SU-DHL-6 (cell line): ENCODE results near the gene TMEM178B.

Source experiments
- H2AFZ ChIP-seq: fragments of 200-600 bp; sonication (generic); 2 replicates; pipeline ENCODE4 v1.6.1; 2014; ENCODE audit warnings: low read depth, mild to moderate bottlenecking, moderate library complexity, mixed read lengths, antibody characterized with exemption, low read length; ENCODE audit not compliant: severe bottlenecking
- H3F3A ChIP-seq: fragments of 200-600 bp; shearing (Covaris generic); 2 replicates; pipeline ENCODE4 v1.6.0; 2016; ENCODE audit warnings: antibody characterized with exemption, mild to moderate bottlenecking; ENCODE audit not compliant: insufficient read depth
- H3K27ac ChIP-seq: fragments of 200-600 bp; sonication (generic); 2 replicates; pipeline ENCODE4 v1.5.1; 2016; ENCODE audit warnings: low read depth, mild to moderate bottlenecking, low read length, moderate library complexity, mixed read lengths
- H3K27me3 ChIP-seq: fragments of 200-600 bp; sonication (generic), shearing (Covaris generic); 2 replicates; pipeline ENCODE4 v1.6.0; 2014; ENCODE audit warnings: mild to moderate bottlenecking, low read length
- H3K36me3 ChIP-seq: fragments of 200-600 bp; sonication (generic); 2 replicates; pipeline ENCODE4 v1.6.1; 2014; ENCODE audit warnings: mild to moderate bottlenecking, low read length, mixed read lengths
- H3K4me2 ChIP-seq: fragments of 300-600, 200-600 bp; shearing (Covaris generic), sonication (generic); 2 replicates; pipeline ENCODE4 v1.6.0; 2014; ENCODE audit warnings: low read length, low read depth, mild to moderate bottlenecking; ENCODE audit not compliant: poor library complexity, severe bottlenecking
- H3K4me3 ChIP-seq: fragments of 200-600 bp; sonication (generic); 2 replicates; pipeline ENCODE4 v1.5.1; 2014; ENCODE audit warnings: antibody characterized with exemption, low read length, mild to moderate bottlenecking, mixed read lengths; ENCODE audit not compliant: insufficient read depth, poor library complexity, severe bottlenecking
- H3K79me2 ChIP-seq: fragments of 200-600 bp; sonication (generic); 2 replicates; pipeline ENCODE4 v1.6.1; 2014; ENCODE audit warnings: mild to moderate bottlenecking, low read length, moderate library complexity; ENCODE audit not compliant: insufficient read depth
- H3K9ac ChIP-seq: fragments of 200-600 bp; sonication (generic); 2 replicates; pipeline ENCODE4 v1.7.0; 2014; ENCODE audit warnings: mild to moderate bottlenecking, low read length
- H3K9me2 ChIP-seq: fragments of 200-600 bp; sonication (generic); replicated peaks from 2 replicates; pipeline ENCODE4 v1.6.1; 2014; ENCODE audit warnings: low read length; ENCODE audit not compliant: insufficient read depth
- H3K9me3 ChIP-seq: fragments of 200-600 bp; sonication (generic); 2 replicates; pipeline ENCODE4 v1.6.1; 2014; ENCODE audit warnings: low read length, mixed read lengths; ENCODE audit not compliant: insufficient read depth
- H4K20me1 ChIP-seq: fragments of 200-600 bp; sonication (generic); 2 replicates; pipeline ENCODE4 v1.6.1; 2014; ENCODE audit warnings: low read depth, mild to moderate bottlenecking, antibody characterized with exemption, low read length, moderate library complexity, mixed read lengths
- CTCF ChIP-seq: fragments of 200-600 bp; sonication (generic); IDR thresholded peaks from one replicate; pipeline ENCODE4 v1.5.1; 2017; ENCODE audit warnings: antibody characterized with exemption, mild to moderate bottlenecking, low read length, moderate library complexity; ENCODE audit not compliant: insufficient read depth, poor library complexity, severe bottlenecking
- EZH2phosphoT487 ChIP-seq: fragments of 200-600 bp; sonication (generic), shearing (Covaris generic); conservative IDR thresholded peaks from 2 replicates; pipeline ENCODE4 v1.6.1; 2018; ENCODE audit warnings: mild to moderate bottlenecking, antibody characterized with exemption, low read length, moderate library complexity, mixed read lengths

TMEM178B gene

GRCh38 chr7:141333459-141333858 is 259.6 kb downstream of the TMEM178B start:
- H3K27me3 ChIP-seq = no peaks in the 10 kb centered on the region
- no peaks in the 10 kb centered on the region for H3K79me2 ChIP-seq
- no peaks in the 10 kb centered on the region for H4K20me1 ChIP-seq
- no peaks in the 10 kb centered on the region for H3K9me2 ChIP-seq
- no peak overlapping the region for H3K4me3 ChIP-seq
- H3F3A ChIP-seq = no peaks in the 10 kb centered on the region
- H3K36me3 ChIP-seq = no peaks in the 10 kb centered on the region
- TF ChIP-seq EZH2phosphoT487 (no peak), CTCF (no peak)
- H3K9me3 ChIP-seq = no peaks in the 10 kb centered on the region
- H3K9ac ChIP-seq = no peak overlapping the region
- no peak overlapping the region for H3K27ac ChIP-seq
- no peak overlapping the region for H3K4me2 ChIP-seq
- no peak overlapping the region for H2AFZ ChIP-seq

GRCh38 chr7:141335164-141335563 is 261.3 kb downstream of the TMEM178B start:
- no peaks in the 10 kb centered on the region for H4K20me1 ChIP-seq
- no peak overlapping the region for H3K9ac ChIP-seq
- no peaks in the 10 kb centered on the region for H3K9me3 ChIP-seq
- no peaks in the 10 kb centered on the region for H3K27me3 ChIP-seq
- TF ChIP-seq CTCF = no peak
- TF ChIP-seq EZH2phosphoT487 = no peak
- no peak overlapping the region for H3K27ac ChIP-seq
- no peak overlapping the region for H3K4me3 ChIP-seq
- no peaks in the 10 kb centered on the region for H3K9me2 ChIP-seq
- no peak overlapping the region for H3K4me2 ChIP-seq
- no peaks in the 10 kb centered on the region for H3F3A ChIP-seq
- H2AFZ ChIP-seq = no peak overlapping the region
- H3K79me2 ChIP-seq = no peaks in the 10 kb centered on the region
- no peaks in the 10 kb centered on the region for H3K36me3 ChIP-seq

- Histone ChIP-seq H3F3A (no peaks in the 10 kb centered on the region), H3K36me3 (no peaks in the 10 kb centered on the region), H4K20me1 (no peaks in the 10 kb centered on the region), H3K4me2 (no peak overlapping the region), H3K4me3 (no peak overlapping the region), H2AFZ (no peak overlapping the region), H3K79me2 (no peaks in the 10 kb centered on the region), H3K9me2 (no peaks in the 10 kb centered on the region), H3K27me3 (no peaks in the 10 kb centered on the region), H3K9me3 (no peaks in the 10 kb centered on the region), H3K27ac (no peak overlapping the region), H3K9ac (no peak overlapping the region)
- no peak for TF ChIP-seq EZH2phosphoT487
- TF ChIP-seq CTCF = no peak
These were observed 265.7 kb downstream of the TMEM178B start for GRCh38 chr7:141339603-141340002.
